GM23338 (cell line): ENCODE data around the gene RTF1. TPM values are rescaled to one million over a fixed set of nuclear protein-coding genes. Genes with fewer than 3 reads are reported as not detected.

Source experiments
- ATAC-seq: fragments of 200-7000 bp; cut with Tn5 transposase; 3 replicates; pipeline ENCODE4 v1.9.1; 2020
- DNase-seq: peaks from one replicate; pipeline ENCODE4 v3.0.0-alpha.2; 2015; ENCODE audit warnings: low spot score
- H2AFZ ChIP-seq: fragments of 200-600 bp; sonication (generic); 2 replicates; pipeline ENCODE4 v1.8.0; 2016; ENCODE audit warnings: antibody characterized with exemption, mild to moderate bottlenecking, moderate library complexity
- H3F3A ChIP-seq: fragments of 200-600 bp; sonication (generic); replicated peaks from 2 replicates; pipeline ENCODE4 v1.8.0; 2017; ENCODE audit warnings: antibody characterized with exemption, mixed run types, low read depth
- H3K27ac ChIP-seq: fragments of 200-600 bp; sonication (generic); 2 replicates; pipeline ENCODE4 v1.6.1; 2016; ENCODE audit warnings: low read depth
- H3K27me3 ChIP-seq: fragments of 200-600 bp; sonication (generic); 2 replicates; pipeline ENCODE4 v1.8.0; 2016; ENCODE audit warnings: mild to moderate bottlenecking, mixed run types, moderate library complexity; ENCODE audit not compliant: insufficient read depth
- H3K36me3 ChIP-seq: fragments of 200-600 bp; sonication (generic); 2 replicates; pipeline ENCODE4 v1.8.0; 2016; ENCODE audit warnings: mild to moderate bottlenecking; ENCODE audit not compliant: insufficient read depth
- H3K4me1 ChIP-seq: fragments of 200-600 bp; sonication (generic); 2 replicates; pipeline ENCODE4 v1.8.0; 2016; ENCODE audit warnings: mild to moderate bottlenecking, moderate library complexity; ENCODE audit not compliant: insufficient read depth
- H3K4me2 ChIP-seq: fragments of 200-600 bp; sonication (generic); 2 replicates; pipeline ENCODE4 v1.7.1; 2017; ENCODE audit warnings: mixed run types
- H3K4me3 ChIP-seq: fragments of 200-600 bp; sonication (generic); 2 replicates; pipeline ENCODE4 v1.6.1; 2016; ENCODE audit warnings: mixed run types
- H3K79me2 ChIP-seq: fragments of 200-600 bp; sonication (generic); replicated peaks from 2 replicates; pipeline ENCODE4 v1.8.0; 2017; ENCODE audit warnings: mild to moderate bottlenecking; ENCODE audit not compliant: insufficient read depth
- H3K9me2 ChIP-seq: fragments of 200-600 bp; sonication (generic); 2 replicates; pipeline ENCODE4 v1.8.0; 2017; ENCODE audit not compliant: insufficient read depth
- H4K20me1 ChIP-seq: fragments of 200-600 bp; sonication (generic); replicated peaks from 2 replicates; pipeline ENCODE4 v1.8.0; 2017; ENCODE audit warnings: mild to moderate bottlenecking; ENCODE audit not compliant: insufficient read depth
- H3K27ac Mint-ChIP-seq: 2 replicates; pipeline ENCODE4 v1.8.0; 2020; ENCODE audit warnings: inconsistent platforms, mild to moderate bottlenecking, moderate library complexity, mixed read lengths
- H3K27me3 Mint-ChIP-seq: 3 replicates; pipeline ENCODE4 v1.8.0; 2022; ENCODE audit warnings: low read depth, mild to moderate bottlenecking, moderate library complexity, mixed read lengths, inconsistent platforms; ENCODE audit not compliant: insufficient read depth, poor library complexity
- H3K36me3 Mint-ChIP-seq: 3 replicates; pipeline ENCODE4 v1.8.0; 2021; ENCODE audit warnings: low read depth, mild to moderate bottlenecking, inconsistent platforms, moderate library complexity, mixed read lengths
- H3K4me1 Mint-ChIP-seq: 3 replicates; pipeline ENCODE4 v1.8.0; 2020; ENCODE audit warnings: mild to moderate bottlenecking, inconsistent platforms, mixed read lengths
- H3K4me3 Mint-ChIP-seq: 3 replicates; pipeline ENCODE4 v1.8.0; 2021; ENCODE audit warnings: moderate library complexity, mild to moderate bottlenecking, inconsistent platforms, mixed read lengths
- H3K9me3 Mint-ChIP-seq: 3 replicates; pipeline ENCODE4 v1.8.0; 2020; ENCODE audit warnings: moderate library complexity, mild to moderate bottlenecking, inconsistent platforms, mixed read lengths
- CREB1 ChIP-seq: fragments of 250-450 bp; sonication (Bioruptor Pico); IDR thresholded peaks from 2 replicates; pipeline ENCODE4 v1.5.0; 2020; ENCODE audit warnings: low read depth, mild to moderate bottlenecking, moderate library complexity
- EZH2 ChIP-seq: fragments of 200-600 bp; sonication (generic); IDR thresholded peaks from one replicate; pipeline ENCODE4 v1.8.0; 2017; ENCODE audit warnings: antibody characterized with exemption, mild to moderate bottlenecking, low read depth; ENCODE audit not compliant: unreplicated experiment
- EZH2phosphoT487 ChIP-seq: fragments of 200-600 bp; sonication (generic); IDR thresholded peaks from one replicate; pipeline ENCODE4 v1.8.1; 2018; ENCODE audit warnings: antibody characterized with exemption; ENCODE audit not compliant: unreplicated experiment
- NANOG ChIP-seq: IDR thresholded peaks from 2 replicates; pipeline ENCODE4 v1.6.1; 2016; ENCODE audit warnings: antibody characterized with exemption, borderline replicate concordance
- POLR2AphosphoS5 ChIP-seq: IDR thresholded peaks from 2 replicates; pipeline ENCODE4 v1.6.1; 2016; ENCODE audit warnings: antibody characterized with exemption, low read depth
- STAT1 ChIP-seq: IDR thresholded peaks from one replicate; pipeline ENCODE4 v1.6.1; 2016; ENCODE audit warnings: antibody characterized with exemption; ENCODE audit not compliant: unreplicated experiment
- ZNF114 ChIP-seq: fragments of 250-450 bp; sonication (Bioruptor Pico); IDR thresholded peaks from 2 replicates; pipeline ENCODE4 v1.5.0; 2020; ENCODE audit warnings: mild to moderate bottlenecking, moderate library complexity
- polyA plus RNA-seq: library from polyadenylated mRNA; unstranded; fragments of >200 nt; fragmentation: Nextera tagmentation; extraction: Ambion mirVana; gene quantifications from 2 replicates; pipeline ENCODE4 v1.2.1, GENCODE V29; 2016
- small RNA-seq: library from RNA; depleted of rRNA; stranded (forward); fragments of <200 nt; gene quantifications from one replicate; pipeline ENCODE3, GENCODE V24; 2014; ENCODE audit warnings: low replicate concordance
- total RNA-seq: library from RNA; depleted of rRNA; stranded (reverse); fragments of >200 nt; shearing (Covaris generic); gene quantifications from 2 replicates; pipeline ENCODE4 v1.2.3, GENCODE V29; 2014; rRNA removed
- TF ChIP-seq, protein P1 (sequence below): IDR thresholded peaks from one replicate; pipeline ENCODE4 v1.6.1; 2018; ENCODE audit warnings: antibody characterized with exemption; ENCODE audit not compliant: unreplicated experiment
- TF ChIP-seq, protein P2 (sequence below): IDR thresholded peaks from 2 replicates; pipeline ENCODE4 v1.6.1; 2016; ENCODE audit warnings: antibody characterized with exemption

RTF1 gene
- total and polyA plus RNA-seq, 2 experiments from 2014 or later: 38.1 to 298 TPM

DNA sequence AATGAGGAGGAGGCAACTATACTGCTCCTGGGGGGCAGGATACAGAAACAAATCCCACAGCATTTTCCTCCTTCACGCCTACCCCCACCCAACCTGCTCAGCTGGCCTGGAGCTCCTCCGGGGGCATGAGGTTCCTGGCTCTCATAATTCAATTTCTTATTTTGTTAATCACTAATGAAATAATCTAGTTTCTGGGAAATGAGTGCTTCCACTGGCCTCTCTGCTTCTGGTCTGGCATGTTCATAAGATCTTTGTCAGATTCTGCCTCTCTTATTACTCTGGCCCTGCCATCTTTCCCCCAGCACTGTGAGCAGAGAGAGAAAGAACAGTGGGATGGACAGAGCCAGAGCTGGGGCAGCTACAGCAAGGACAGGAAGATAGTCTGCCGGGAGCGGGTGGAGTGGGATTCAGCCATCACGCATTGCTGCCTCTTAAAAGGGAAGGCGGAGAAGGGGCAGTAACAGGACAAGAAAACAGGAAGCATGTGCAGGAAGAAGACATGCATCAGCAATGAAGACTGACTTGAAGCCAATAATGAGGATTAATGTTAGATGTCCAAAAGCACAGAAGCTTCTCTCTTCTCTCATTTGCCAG lies 113.6 kb downstream of the RTF1 start:
- Histone ChIP-seq H3K9me2 (no peaks in the 10 kb centered on the region), H3K4me3 (no peak overlapping the region), H2AFZ (no peak overlapping the region), H3K4me2 (no peak overlapping the region), H3K27ac (no peak overlapping the region), H3K79me2 (no peaks in the 10 kb centered on the region), H3K27me3 (no peaks in the 10 kb centered on the region), H3F3A (0 out of 2 replicates have a peak, but pooled peaks cover 2% of the 10 kb centered on the region), H4K20me1 (no peaks in the 10 kb centered on the region), H3K4me1 (no peaks in the 10 kb centered on the region), H3K36me3 (peaks cover 33% of the 10 kb centered on the region)
- no peak for DNase-seq
- Mint-ChIP-seq H3K4me3 (no peak overlapping the region), H3K36me3 (peaks cover 61% of the 10 kb centered on the region), H3K27me3 (peaks cover 9% of the 10 kb centered on the region), H3K9me3 (no peaks in the 10 kb centered on the region), H3K27ac (no peak overlapping the region), H3K4me1 (no peaks in the 10 kb centered on the region)
- no peak for ATAC-seq
- no peak for TF ChIP-seq POLR2AphosphoS5
- no peak for TF ChIP-seq ZNF114 (CRISPR knock-in tag)
- TF ChIP-seq STAT1: no peak
- TF ChIP-seq, protein P1, sequence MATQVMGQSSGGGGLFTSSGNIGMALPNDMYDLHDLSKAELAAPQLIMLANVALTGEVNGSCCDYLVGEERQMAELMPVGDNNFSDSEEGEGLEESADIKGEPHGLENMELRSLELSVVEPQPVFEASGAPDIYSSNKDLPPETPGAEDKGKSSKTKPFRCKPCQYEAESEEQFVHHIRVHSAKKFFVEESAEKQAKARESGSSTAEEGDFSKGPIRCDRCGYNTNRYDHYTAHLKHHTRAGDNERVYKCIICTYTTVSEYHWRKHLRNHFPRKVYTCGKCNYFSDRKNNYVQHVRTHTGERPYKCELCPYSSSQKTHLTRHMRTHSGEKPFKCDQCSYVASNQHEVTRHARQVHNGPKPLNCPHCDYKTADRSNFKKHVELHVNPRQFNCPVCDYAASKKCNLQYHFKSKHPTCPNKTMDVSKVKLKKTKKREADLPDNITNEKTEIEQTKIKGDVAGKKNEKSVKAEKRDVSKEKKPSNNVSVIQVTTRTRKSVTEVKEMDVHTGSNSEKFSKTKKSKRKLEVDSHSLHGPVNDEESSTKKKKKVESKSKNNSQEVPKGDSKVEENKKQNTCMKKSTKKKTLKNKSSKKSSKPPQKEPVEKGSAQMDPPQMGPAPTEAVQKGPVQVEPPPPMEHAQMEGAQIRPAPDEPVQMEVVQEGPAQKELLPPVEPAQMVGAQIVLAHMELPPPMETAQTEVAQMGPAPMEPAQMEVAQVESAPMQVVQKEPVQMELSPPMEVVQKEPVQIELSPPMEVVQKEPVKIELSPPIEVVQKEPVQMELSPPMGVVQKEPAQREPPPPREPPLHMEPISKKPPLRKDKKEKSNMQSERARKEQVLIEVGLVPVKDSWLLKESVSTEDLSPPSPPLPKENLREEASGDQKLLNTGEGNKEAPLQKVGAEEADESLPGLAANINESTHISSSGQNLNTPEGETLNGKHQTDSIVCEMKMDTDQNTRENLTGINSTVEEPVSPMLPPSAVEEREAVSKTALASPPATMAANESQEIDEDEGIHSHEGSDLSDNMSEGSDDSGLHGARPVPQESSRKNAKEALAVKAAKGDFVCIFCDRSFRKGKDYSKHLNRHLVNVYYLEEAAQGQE: no peak
- TF ChIP-seq, protein P2, sequence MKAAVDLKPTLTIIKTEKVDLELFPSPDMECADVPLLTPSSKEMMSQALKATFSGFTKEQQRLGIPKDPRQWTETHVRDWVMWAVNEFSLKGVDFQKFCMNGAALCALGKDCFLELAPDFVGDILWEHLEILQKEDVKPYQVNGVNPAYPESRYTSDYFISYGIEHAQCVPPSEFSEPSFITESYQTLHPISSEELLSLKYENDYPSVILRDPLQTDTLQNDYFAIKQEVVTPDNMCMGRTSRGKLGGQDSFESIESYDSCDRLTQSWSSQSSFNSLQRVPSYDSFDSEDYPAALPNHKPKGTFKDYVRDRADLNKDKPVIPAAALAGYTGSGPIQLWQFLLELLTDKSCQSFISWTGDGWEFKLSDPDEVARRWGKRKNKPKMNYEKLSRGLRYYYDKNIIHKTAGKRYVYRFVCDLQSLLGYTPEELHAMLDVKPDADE: no peak
- TF ChIP-seq EZH2phosphoT487: no peak
- no peak for TF ChIP-seq CREB1 (CRISPR knock-in tag)
- no peak for TF ChIP-seq EZH2
- TF ChIP-seq NANOG: no peak

Small RNAs within 50 kb of the gene (small RNA-seq; reads per million reads assigned to genes)
- not detected for gene RNU6-1169P

Other genes starting within 250 kb of the RTF1 start
- 0.07 TPM in 1 of 2 replicates, not detected in the other for gene EXD1, start 186.3 kb upstream of the RTF1 start, total RNA-seq
- not detected in 2 replicates for gene EXD1, start 186.3 kb upstream of the RTF1 start, polyA plus RNA-seq
- gene CHP1, start 185.8 kb upstream of the RTF1 start, total RNA-seq: 109 and 134 TPM in 2 replicates
- 59.6 and 62.3 TPM in 2 replicates for gene CHP1, start 185.8 kb upstream of the RTF1 start, polyA plus RNA-seq
- gene OIP5, start 84.5 kb upstream of the RTF1 start, total RNA-seq: 53.1 and 61.1 TPM in 2 replicates
- gene OIP5, start 84.5 kb upstream of the RTF1 start, polyA plus RNA-seq: 60.0 and 71.7 TPM in 2 replicates
- gene NUSAP1, start 84.2 kb upstream of the RTF1 start, total RNA-seq: 126 and 150 TPM in 2 replicates
- 260 and 272 TPM in 2 replicates for gene NUSAP1, start 84.2 kb upstream of the RTF1 start, polyA plus RNA-seq
- gene NDUFAF1, start 14.6 kb upstream of the RTF1 start, total RNA-seq: 12.5 and 17.0 TPM in 2 replicates
- gene NDUFAF1, start 14.6 kb upstream of the RTF1 start, polyA plus RNA-seq: 14.7 and 15.4 TPM in 2 replicates
- 1.5 and 2.1 TPM in 2 replicates for gene ITPKA, start 76.8 kb downstream of the RTF1 start, total RNA-seq
- 0.35 and 0.55 TPM in 2 replicates for gene ITPKA, start 76.8 kb downstream of the RTF1 start, polyA plus RNA-seq
- 0.14 TPM in 1 of 2 replicates, not detected in the other for gene LTK, start 96.7 kb downstream of the RTF1 start, total RNA-seq
- 0.40 TPM in 1 of 2 replicates, not detected in the other for gene LTK, start 96.7 kb downstream of the RTF1 start, polyA plus RNA-seq
- 47.1 and 69.0 TPM in 2 replicates for gene RPAP1, start 127.2 kb downstream of the RTF1 start, total RNA-seq
- gene RPAP1, start 127.2 kb downstream of the RTF1 start, polyA plus RNA-seq: 40.1 and 42.3 TPM in 2 replicates
- gene TYRO3, start 142.1 kb downstream of the RTF1 start, total RNA-seq: 56.4 and 61.0 TPM in 2 replicates
- gene TYRO3, start 142.1 kb downstream of the RTF1 start, polyA plus RNA-seq: 32.1 and 32.6 TPM in 2 replicates
- 58.9 and 69.6 TPM in 2 replicates for gene MGA, start 243.3 kb downstream of the RTF1 start, total RNA-seq
- 37.7 and 42.6 TPM in 2 replicates for gene MGA, start 243.3 kb downstream of the RTF1 start, polyA plus RNA-seq